H9 (cell line): ENCODE measurements around the gene LMX1B. TPM values are rescaled to one million over a fixed set of nuclear protein-coding genes. Genes with fewer than 3 reads are reported as not detected.

ENCODE experiments used
- DNase-seq: peaks from one replicate; pipeline ENCODE4 v3.0.0-alpha.2; 2017
- H2AFZ ChIP-seq: one replicate; pipeline ENCODE4 v1.6.1; 2013; ENCODE audit warnings: mild to moderate bottlenecking, low read length, control low read depth, moderate library complexity
- H2AK5ac ChIP-seq: 2 replicates; pipeline ENCODE4 v1.6.1; 2013; ENCODE audit warnings: low read length, control low read depth, mixed read lengths; ENCODE audit not compliant: insufficient read length
- H2BK120ac ChIP-seq: one replicate; pipeline ENCODE4 v1.6.1; 2013; ENCODE audit warnings: low read depth, mild to moderate bottlenecking, low read length, control low read depth, inconsistent platforms; ENCODE audit not compliant: poor library complexity, severe bottlenecking
- H2BK12ac ChIP-seq: 2 replicates; pipeline ENCODE4 v1.6.1; 2013; ENCODE audit warnings: low read length, control low read depth, mixed read lengths, low read depth; ENCODE audit not compliant: insufficient read length
- H2BK15ac ChIP-seq: 2 replicates; pipeline ENCODE4 v1.6.1; 2013; ENCODE audit warnings: low read depth, low read length, control low read depth
- H2BK20ac ChIP-seq: one replicate; pipeline ENCODE4 v1.6.1; 2013; ENCODE audit warnings: low read depth, mild to moderate bottlenecking, low read length, control low read depth, inconsistent platforms; ENCODE audit not compliant: poor library complexity, severe bottlenecking
- H2BK5ac ChIP-seq: 2 replicates; pipeline ENCODE4 v1.6.1; 2013; ENCODE audit warnings: low read length, control low read depth, mixed read lengths; ENCODE audit not compliant: insufficient read length
- H3K14ac ChIP-seq: 2 replicates; pipeline ENCODE4 v1.6.1; 2013; ENCODE audit warnings: low read length, control low read depth; ENCODE audit not compliant: insufficient read depth
- H3K18ac ChIP-seq: 2 replicates; pipeline ENCODE4 v1.6.1; 2013; ENCODE audit warnings: low read depth, mild to moderate bottlenecking, mixed read lengths, low read length, control low read depth; ENCODE audit not compliant: insufficient read length
- H3K23ac ChIP-seq: 2 replicates; pipeline ENCODE4 v1.6.1; 2013; ENCODE audit warnings: low read length, control low read depth, mixed read lengths, low read depth; ENCODE audit not compliant: insufficient read length
- H3K23me2 ChIP-seq: 2 replicates; pipeline ENCODE4 v1.6.1; 2013; ENCODE audit warnings: low read depth, mild to moderate bottlenecking, mixed read lengths, low read length, control low read depth; ENCODE audit not compliant: insufficient read length, poor library complexity, severe bottlenecking
- H3K27ac ChIP-seq: 2 replicates; pipeline ENCODE4 v1.5.1; 2013; ENCODE audit warnings: low read length, control low read depth, mixed read lengths, low read depth; ENCODE audit not compliant: insufficient read length
- H3K27me3 ChIP-seq: 2 replicates; pipeline ENCODE4 v1.6.1; 2013; ENCODE audit warnings: low read length, control low read depth, inconsistent platforms; ENCODE audit not compliant: insufficient read depth
- H3K4ac ChIP-seq: 2 replicates; pipeline ENCODE4 v1.6.1; 2013; ENCODE audit warnings: low read depth, mild to moderate bottlenecking, control low read depth, inconsistent platforms, low read length, moderate library complexity
- H3K4me1 ChIP-seq: 2 replicates; pipeline ENCODE4 v1.6.1; 2013; ENCODE audit warnings: low read length, control low read depth, inconsistent platforms; ENCODE audit not compliant: insufficient read depth
- H3K4me2 ChIP-seq: 2 replicates; pipeline ENCODE4 v1.6.1; 2013; ENCODE audit warnings: low read length, control low read depth, mixed read lengths; ENCODE audit not compliant: insufficient read length, insufficient read depth
- H3K56ac ChIP-seq: 2 replicates; pipeline ENCODE4 v1.6.1; 2013; ENCODE audit warnings: low read depth, mild to moderate bottlenecking, mixed read lengths, low read length, control low read depth; ENCODE audit not compliant: insufficient read length
- H3K79me1 ChIP-seq: 2 replicates; pipeline ENCODE4 v1.6.1; 2013; ENCODE audit warnings: low read depth, mild to moderate bottlenecking, moderate library complexity, low read length, control low read depth, inconsistent platforms; ENCODE audit not compliant: insufficient read depth, poor library complexity, severe bottlenecking
- H3K79me2 ChIP-seq: 2 replicates; pipeline ENCODE4 v1.6.1; 2013; ENCODE audit warnings: low read length, control low read depth, inconsistent platforms; ENCODE audit not compliant: insufficient read depth
- H3K9ac ChIP-seq: 2 replicates; pipeline ENCODE4 v1.6.1; 2013; ENCODE audit warnings: low read length, control low read depth, mixed read lengths; ENCODE audit not compliant: insufficient read length; ENCODE audit errors: extremely low read depth
- H3K9me3 ChIP-seq: one replicate; pipeline ENCODE4 v1.6.1; 2013; ENCODE audit warnings: low read depth, low read length, inconsistent platforms; ENCODE audit not compliant: control insufficient read depth
- H3T11ph ChIP-seq: one replicate; pipeline ENCODE4 v1.6.1; 2013; ENCODE audit warnings: mild to moderate bottlenecking, low read length, control low read depth, inconsistent platforms
- H4K20me1 ChIP-seq: one replicate; pipeline ENCODE4 v1.6.1; 2013; ENCODE audit not compliant: control insufficient read depth, insufficient read length, insufficient read depth
- H4K5ac ChIP-seq: 2 replicates; pipeline ENCODE4 v1.6.1; 2013; ENCODE audit warnings: low read depth, mild to moderate bottlenecking, mixed read lengths, low read length, control low read depth; ENCODE audit not compliant: insufficient read length
- H4K8ac ChIP-seq: replicated peaks from 2 replicates; pipeline ENCODE4 v1.6.1; 2013; ENCODE audit warnings: low read length, control low read depth, mixed read lengths, low read depth; ENCODE audit not compliant: insufficient read length
- H4K91ac ChIP-seq: 2 replicates; pipeline ENCODE4 v1.6.1; 2013; ENCODE audit warnings: low read depth, mild to moderate bottlenecking, moderate library complexity, mixed read lengths, low read length, control low read depth; ENCODE audit not compliant: insufficient read length
- H3K27ac Mint-ChIP-seq, 3 experiments: 2 replicates in 2 of 3; 3 replicates in 1 of 3; pipeline ENCODE4 v1.8.0; 2020 to 2021; ENCODE audit warnings: mixed read lengths in 3 of 3, mild to moderate bottlenecking in 1 of 3, moderate library complexity in 1 of 3
- H3K27me3 Mint-ChIP-seq: 2 replicates; pipeline ENCODE4 v1.8.0; 2021; ENCODE audit warnings: low read depth, mild to moderate bottlenecking, moderate library complexity, mixed read lengths
- H3K36me3 Mint-ChIP-seq, 3 experiments: 2 replicates in 2 of 3; 3 replicates in 1 of 3; pipeline ENCODE4 v1.8.0; 2020 to 2021; ENCODE audit warnings: low read depth in 3 of 3, mixed read lengths in 3 of 3; ENCODE audit not compliant: insufficient read depth in 1 of 3
- H3K4me1 Mint-ChIP-seq, 2 experiments: 2 replicates each; pipeline ENCODE4 v1.8.0; 2020; ENCODE audit warnings: mixed read lengths in 2 of 2
- H3K4me3 Mint-ChIP-seq, 2 experiments: 2 replicates in 1 of 2; 3 replicates in 1 of 2; pipeline ENCODE4 v1.8.0; 2020 to 2021; ENCODE audit warnings: mild to moderate bottlenecking in 2 of 2, mixed read lengths in 2 of 2, moderate library complexity in 1 of 2
- H3K9me3 Mint-ChIP-seq, 2 experiments: 2 replicates in 1 of 2; 3 replicates in 1 of 2; pipeline ENCODE4 v1.8.0; 2020; ENCODE audit warnings: mild to moderate bottlenecking in 2 of 2, mixed read lengths in 2 of 2, moderate library complexity in 1 of 2
- WGBS: extraction: QIAGEN DNeasy Blood & Tissue Kit; methylation state at CpG from one replicate; pipeline ENCODE4 v1.1.7; 2013; ENCODE audit warnings: missing lambda C conversion rate, low lambda C conversion rate, mixed read lengths; ENCODE audit not compliant: insufficient read length; ENCODE audit errors: extremely low coverage; 5-methylcytosine and 5-hydroxymethylcytosine counted together
- total RNA-seq: library from RNA; stranded (reverse); gene quantifications from 2 replicates; pipeline ENCODE4 v1.2.1, GENCODE V29; 2021
- TF ChIP-seq, protein P1 (sequence below): fragments of 200-600 bp; sonication (generic); conservative IDR thresholded peaks from 3 replicates; pipeline ENCODE4 v1.8.0; 2021; ENCODE audit warnings: antibody characterized with exemption, mild to moderate bottlenecking

LMX1B gene
- total RNA-seq, 1 experiment from 2014 or later: 0.85 TPM

DNA sequence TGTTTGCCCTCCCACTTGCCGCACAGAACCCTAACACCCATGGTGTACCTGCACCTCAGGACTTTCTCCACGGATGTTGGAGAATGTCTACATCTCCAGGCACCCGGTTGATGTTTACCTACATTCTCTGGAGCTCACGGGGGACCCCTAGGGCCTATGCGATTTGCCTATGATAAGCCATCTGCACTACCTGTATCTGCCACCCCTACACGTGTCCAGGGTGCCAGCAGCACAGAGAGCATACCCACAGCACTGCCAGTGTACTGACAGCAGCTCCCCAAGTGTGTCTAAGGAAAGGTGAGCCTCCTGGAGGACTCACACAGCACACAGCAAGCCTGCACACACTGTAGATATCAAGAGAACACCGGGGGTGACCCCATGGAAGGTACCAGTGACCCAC lies 31.3 kb upstream of the LMX1B start:
- no peak overlapping the region for H3K4me3 Mint-ChIP-seq
- Histone ChIP-seq H2BK20ac (no peak overlapping the region), H3K4me1 (no peaks in the 10 kb centered on the region; the same call in 1 of the 2 replicates), H2AK5ac (no peak overlapping the region), H2BK15ac (no peak overlapping the region), H4K91ac (no peak overlapping the region), H2BK5ac (no peak overlapping the region), H3K9ac (no peak overlapping the region), H4K20me1 (no peaks in the 10 kb centered on the region), H3K18ac (no peak overlapping the region), H3K56ac (no peak overlapping the region), H3K23me2 (no peaks in the 10 kb centered on the region), H3K9me3 (no peaks in the 10 kb centered on the region), H3K4me2 (no peak overlapping the region), H3K79me1 (no peaks in the 10 kb centered on the region), H2AFZ (no peak overlapping the region), H3T11ph (no peak overlapping the region), H4K5ac (no peak overlapping the region), H3K79me2 (no peaks in the 10 kb centered on the region), H2BK120ac (no peak overlapping the region), H3K27ac (no peak overlapping the region), H3K27me3 (no peaks in the 10 kb centered on the region), H3K14ac (no peak overlapping the region; the same call in 1 of the 2 replicates), H3K4ac (no peak overlapping the region), H3K23ac (no peak overlapping the region), H4K8ac (no peak overlapping the region), H2BK12ac (no peak overlapping the region)
- H3K27ac Mint-ChIP-seq: no peak overlapping the region
- TF ChIP-seq, protein P1, sequence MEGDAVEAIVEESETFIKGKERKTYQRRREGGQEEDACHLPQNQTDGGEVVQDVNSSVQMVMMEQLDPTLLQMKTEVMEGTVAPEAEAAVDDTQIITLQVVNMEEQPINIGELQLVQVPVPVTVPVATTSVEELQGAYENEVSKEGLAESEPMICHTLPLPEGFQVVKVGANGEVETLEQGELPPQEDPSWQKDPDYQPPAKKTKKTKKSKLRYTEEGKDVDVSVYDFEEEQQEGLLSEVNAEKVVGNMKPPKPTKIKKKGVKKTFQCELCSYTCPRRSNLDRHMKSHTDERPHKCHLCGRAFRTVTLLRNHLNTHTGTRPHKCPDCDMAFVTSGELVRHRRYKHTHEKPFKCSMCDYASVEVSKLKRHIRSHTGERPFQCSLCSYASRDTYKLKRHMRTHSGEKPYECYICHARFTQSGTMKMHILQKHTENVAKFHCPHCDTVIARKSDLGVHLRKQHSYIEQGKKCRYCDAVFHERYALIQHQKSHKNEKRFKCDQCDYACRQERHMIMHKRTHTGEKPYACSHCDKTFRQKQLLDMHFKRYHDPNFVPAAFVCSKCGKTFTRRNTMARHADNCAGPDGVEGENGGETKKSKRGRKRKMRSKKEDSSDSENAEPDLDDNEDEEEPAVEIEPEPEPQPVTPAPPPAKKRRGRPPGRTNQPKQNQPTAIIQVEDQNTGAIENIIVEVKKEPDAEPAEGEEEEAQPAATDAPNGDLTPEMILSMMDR: no peak
- WGBS: no CpG with 5 or more reads among the region's 7 CpGs
- H3K36me3 Mint-ChIP-seq: no peaks in the 10 kb centered on the region
- H3K9me3 Mint-ChIP-seq: peaks cover 0 to 2% of the 10 kb centered on the region in 2 experiments; a peak in 1 of 5 replicates
- peaks cover 15 to 20% of the 10 kb centered on the region in 2 experiments for H3K4me1 Mint-ChIP-seq
- peaks cover 29% of the 10 kb centered on the region for H3K27me3 Mint-ChIP-seq
- DNase-seq: no peak
